DOHH2 (cell line): ENCODE measurements around the gene ENPEP.

ENCODE experiments used
- H3F3A ChIP-seq: fragments of 200-600 bp; sonication (generic), shearing (Covaris generic); 2 replicates; pipeline ENCODE4 v1.6.0; 2016; ENCODE audit warnings: antibody characterized with exemption, mild to moderate bottlenecking; ENCODE audit not compliant: control insufficient read depth, insufficient read depth
- H3K27ac ChIP-seq: fragments of 200-600 bp; sonication (generic); 2 replicates; pipeline ENCODE4 v1.5.1; 2014; ENCODE audit warnings: low read depth, mild to moderate bottlenecking, low read length, moderate library complexity
- H3K27me3 ChIP-seq: fragments of 200-600 bp; sonication (generic); 2 replicates; pipeline ENCODE4 v1.6.1; 2014; ENCODE audit warnings: mild to moderate bottlenecking, low read length, mixed read lengths; ENCODE audit not compliant: control insufficient read depth
- H3K36me3 ChIP-seq: fragments of 200-600 bp; sonication (generic); 2 replicates; pipeline ENCODE4 v1.6.1; 2014; ENCODE audit warnings: mild to moderate bottlenecking, low read length, moderate library complexity, mixed read lengths; ENCODE audit not compliant: control insufficient read depth
- H3K4me1 ChIP-seq: fragments of 200-600 bp; sonication (generic); 2 replicates; pipeline ENCODE4 v1.6.1; 2014; ENCODE audit warnings: mild to moderate bottlenecking, low read length, mixed read lengths; ENCODE audit not compliant: control insufficient read depth
- H3K4me2 ChIP-seq: fragments of 200-600 bp; sonication (generic); 2 replicates; pipeline ENCODE4 v1.6.0; 2014; ENCODE audit warnings: mild to moderate bottlenecking, low read length, moderate library complexity
- H3K4me3 ChIP-seq: fragments of 200-600 bp; sonication (generic); 2 replicates; pipeline ENCODE4 v1.5.1; 2014; ENCODE audit warnings: mild to moderate bottlenecking, low read length, mixed read lengths
- H3K79me2 ChIP-seq: fragments of 200-600 bp; sonication (generic); 2 replicates; pipeline ENCODE4 v1.6.1; 2014; ENCODE audit warnings: mild to moderate bottlenecking, low read length, mixed read lengths; ENCODE audit not compliant: control insufficient read depth
- H3K9me2 ChIP-seq: fragments of 200-600 bp; sonication (generic); replicated peaks from 2 replicates; pipeline ENCODE4 v1.6.1; 2014; ENCODE audit warnings: mild to moderate bottlenecking, low read length, mixed read lengths; ENCODE audit not compliant: control insufficient read depth
- H3K9me3 ChIP-seq: fragments of 200-600 bp; sonication (generic); 2 replicates; pipeline ENCODE4 v1.6.1; 2014; ENCODE audit warnings: antibody characterized with exemption, low read length, mixed read lengths; ENCODE audit not compliant: control insufficient read depth, insufficient read depth
- H4K20me1 ChIP-seq: fragments of 200-600 bp; sonication (generic); 2 replicates; pipeline ENCODE4 v1.6.0; 2014; ENCODE audit warnings: low read depth, mild to moderate bottlenecking, antibody characterized with exemption, low read length, moderate library complexity; ENCODE audit not compliant: control insufficient read depth, insufficient read depth
- EZH2phosphoT487 ChIP-seq: fragments of 200-600 bp; sonication (generic); IDR thresholded peaks from 2 replicates; pipeline ENCODE4 v1.6.1; 2017; ENCODE audit warnings: borderline replicate concordance, mild to moderate bottlenecking, antibody characterized with exemption, low read length, moderate library complexity, mixed read lengths
- TF ChIP-seq, protein P1 (sequence below): fragments of 200-600 bp; sonication (generic); IDR thresholded peaks from one replicate; pipeline ENCODE4 v1.5.1; 2014; ENCODE audit warnings: antibody characterized with exemption, mild to moderate bottlenecking, low read depth, low read length; ENCODE audit not compliant: poor library complexity, severe bottlenecking

Gene ENPEP

DNA sequence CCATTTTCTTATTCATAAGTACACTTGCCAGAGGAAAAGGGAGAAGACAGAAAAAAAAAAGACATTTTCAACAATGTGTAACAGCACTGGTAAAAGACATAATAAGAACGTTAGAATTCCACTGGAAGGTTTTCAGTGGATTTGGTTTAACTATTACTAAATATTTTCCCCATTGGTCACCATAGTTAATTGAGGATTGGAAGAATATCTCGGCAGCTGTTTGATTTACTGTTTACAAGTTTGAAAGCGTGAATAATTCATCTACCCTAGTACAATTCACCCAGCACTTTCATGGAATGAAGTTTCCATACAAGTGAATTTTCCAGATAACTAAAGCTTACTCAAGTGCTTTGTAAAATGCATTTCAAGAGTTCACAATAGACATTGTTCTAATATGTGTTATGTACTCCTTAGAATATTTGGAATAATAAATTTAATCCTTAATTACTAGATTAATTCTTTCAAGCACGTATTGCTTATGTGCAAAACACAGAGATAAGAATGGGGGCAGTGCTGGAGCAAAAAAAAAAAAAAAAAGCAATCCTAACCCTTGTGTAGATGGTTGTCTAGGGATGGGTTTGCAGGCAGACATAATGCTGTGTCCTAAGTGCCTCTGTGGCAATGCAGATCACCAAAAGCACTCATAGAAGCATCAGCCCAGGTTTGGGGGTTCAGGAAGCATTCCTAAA, 57.1 kb downstream of the ENPEP start:
- Histone ChIP-seq H3K27me3 (peaks cover 3% of the 10 kb centered on the region; the same call in 1 of the 2 replicates), H3K79me2 (no peaks in the 10 kb centered on the region), H3K4me1 (peaks cover 7% of the 10 kb centered on the region), H3K9me2 (no peaks in the 10 kb centered on the region), H3K9me3 (no peaks in the 10 kb centered on the region), H3K4me2 (0 out of 2 replicates have a peak overlapping the region, but pooled peaks have one; percentile 7), H3K36me3 (no peaks in the 10 kb centered on the region), H3F3A (no peaks in the 10 kb centered on the region), H3K27ac (no peak overlapping the region), H3K4me3 (no peak overlapping the region), H4K20me1 (no peaks in the 10 kb centered on the region)
- TF ChIP-seq EZH2phosphoT487 = no peak
- TF ChIP-seq, protein P1, sequence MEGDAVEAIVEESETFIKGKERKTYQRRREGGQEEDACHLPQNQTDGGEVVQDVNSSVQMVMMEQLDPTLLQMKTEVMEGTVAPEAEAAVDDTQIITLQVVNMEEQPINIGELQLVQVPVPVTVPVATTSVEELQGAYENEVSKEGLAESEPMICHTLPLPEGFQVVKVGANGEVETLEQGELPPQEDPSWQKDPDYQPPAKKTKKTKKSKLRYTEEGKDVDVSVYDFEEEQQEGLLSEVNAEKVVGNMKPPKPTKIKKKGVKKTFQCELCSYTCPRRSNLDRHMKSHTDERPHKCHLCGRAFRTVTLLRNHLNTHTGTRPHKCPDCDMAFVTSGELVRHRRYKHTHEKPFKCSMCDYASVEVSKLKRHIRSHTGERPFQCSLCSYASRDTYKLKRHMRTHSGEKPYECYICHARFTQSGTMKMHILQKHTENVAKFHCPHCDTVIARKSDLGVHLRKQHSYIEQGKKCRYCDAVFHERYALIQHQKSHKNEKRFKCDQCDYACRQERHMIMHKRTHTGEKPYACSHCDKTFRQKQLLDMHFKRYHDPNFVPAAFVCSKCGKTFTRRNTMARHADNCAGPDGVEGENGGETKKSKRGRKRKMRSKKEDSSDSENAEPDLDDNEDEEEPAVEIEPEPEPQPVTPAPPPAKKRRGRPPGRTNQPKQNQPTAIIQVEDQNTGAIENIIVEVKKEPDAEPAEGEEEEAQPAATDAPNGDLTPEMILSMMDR = no peak

DNA sequence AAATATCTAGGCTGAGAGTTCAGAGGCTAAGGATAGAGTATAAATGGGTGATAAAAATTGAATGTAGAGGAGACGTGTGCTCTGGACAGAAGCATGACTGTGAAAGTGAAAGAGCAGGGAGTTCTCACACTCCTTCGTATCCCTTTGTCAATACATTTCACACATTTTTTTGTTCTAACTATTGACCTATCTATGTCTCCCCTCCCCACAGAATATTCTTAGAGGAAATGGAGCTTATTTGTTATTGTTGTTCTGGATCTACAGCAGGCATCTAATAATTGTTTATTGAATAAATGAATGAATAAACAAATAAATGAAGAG, 57.6 kb downstream of the ENPEP start:
- Histone ChIP-seq H3K79me2 (no peaks in the 10 kb centered on the region), H3K27ac (no peak overlapping the region), H3K4me2 (0 out of 2 replicates have a peak overlapping the region, but pooled peaks have one; percentile 7), H3K4me1 (peaks cover 7% of the 10 kb centered on the region), H3K4me3 (no peak overlapping the region), H3K9me2 (no peaks in the 10 kb centered on the region), H3K27me3 (peaks cover 3% of the 10 kb centered on the region; the same call in 1 of the 2 replicates), H3K36me3 (no peaks in the 10 kb centered on the region), H4K20me1 (no peaks in the 10 kb centered on the region), H3K9me3 (no peaks in the 10 kb centered on the region), H3F3A (no peaks in the 10 kb centered on the region)
- TF ChIP-seq EZH2phosphoT487 = no peak
- TF ChIP-seq, protein P1 = no peak

DNA sequence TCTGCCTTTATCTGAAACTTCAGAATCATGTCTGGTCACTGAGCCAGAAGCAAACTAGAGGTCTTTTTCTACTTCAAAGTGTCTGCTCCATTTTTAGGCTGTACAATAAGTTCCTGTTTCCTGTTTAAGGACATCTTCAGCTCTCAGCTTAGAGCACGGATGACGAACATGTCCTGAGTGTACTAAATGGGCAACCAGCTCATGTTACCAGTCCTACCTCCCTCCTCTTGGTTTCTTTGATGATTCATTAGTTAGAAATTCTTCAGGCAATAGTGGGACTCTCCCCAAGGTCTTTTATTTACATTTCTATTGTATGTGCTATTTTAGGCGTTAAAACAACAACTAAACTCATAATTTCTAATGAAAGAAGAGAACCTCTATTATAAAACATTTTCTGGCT, 58.0 kb downstream of the ENPEP start:
- H3K4me3 ChIP-seq = no peak overlapping the region
- H3F3A ChIP-seq = no peaks in the 10 kb centered on the region
- H3K9me3 ChIP-seq = no peaks in the 10 kb centered on the region
- no peak for TF ChIP-seq EZH2phosphoT487
- TF ChIP-seq, protein P1 = no peak
- H3K36me3 ChIP-seq = no peaks in the 10 kb centered on the region
- H3K27me3 ChIP-seq = peaks cover 3% of the 10 kb centered on the region; the same call in 1 of the 2 replicates
- no peak overlapping the region for H3K4me2 ChIP-seq
- no peaks in the 10 kb centered on the region for H3K9me2 ChIP-seq
- peaks cover 7% of the 10 kb centered on the region for H3K4me1 ChIP-seq
- H3K27ac ChIP-seq = no peak overlapping the region
- H3K79me2 ChIP-seq = no peaks in the 10 kb centered on the region
- H4K20me1 ChIP-seq = no peaks in the 10 kb centered on the region
